ENCODE data around the gene ZNF157.

DNA sequence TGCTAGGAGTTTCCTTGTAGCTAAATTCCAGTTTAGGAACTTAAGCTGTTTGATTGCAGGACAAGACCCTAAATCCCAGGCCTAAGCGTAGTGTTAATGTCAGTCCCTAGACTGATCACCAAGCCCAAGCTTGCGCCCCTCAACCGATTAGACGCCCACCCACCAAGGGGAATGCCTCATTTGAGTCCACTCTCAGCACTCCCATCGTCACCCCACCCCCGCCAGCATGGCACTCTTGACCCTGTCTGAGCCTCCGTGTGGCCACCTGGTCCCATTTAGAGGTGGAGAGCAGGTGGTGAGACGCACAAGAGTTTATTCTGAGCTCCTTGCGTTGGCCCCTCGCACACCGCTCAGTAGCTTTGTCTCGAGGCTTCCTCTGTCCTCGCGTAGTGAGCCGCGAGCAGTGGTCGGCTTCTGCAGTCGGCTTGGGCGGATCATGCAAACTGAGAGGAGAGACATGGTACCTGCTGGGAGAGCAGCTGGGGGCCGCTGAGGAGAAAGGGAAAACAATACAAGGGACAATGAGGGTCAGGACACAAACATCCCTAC, 48.5 kb upstream of the ZNF157 start:
- no peak for TF ChIP-seq POLR2A (IDR thresholded peaks at IDR 0.05)
- TF ChIP-seq, protein P1, sequence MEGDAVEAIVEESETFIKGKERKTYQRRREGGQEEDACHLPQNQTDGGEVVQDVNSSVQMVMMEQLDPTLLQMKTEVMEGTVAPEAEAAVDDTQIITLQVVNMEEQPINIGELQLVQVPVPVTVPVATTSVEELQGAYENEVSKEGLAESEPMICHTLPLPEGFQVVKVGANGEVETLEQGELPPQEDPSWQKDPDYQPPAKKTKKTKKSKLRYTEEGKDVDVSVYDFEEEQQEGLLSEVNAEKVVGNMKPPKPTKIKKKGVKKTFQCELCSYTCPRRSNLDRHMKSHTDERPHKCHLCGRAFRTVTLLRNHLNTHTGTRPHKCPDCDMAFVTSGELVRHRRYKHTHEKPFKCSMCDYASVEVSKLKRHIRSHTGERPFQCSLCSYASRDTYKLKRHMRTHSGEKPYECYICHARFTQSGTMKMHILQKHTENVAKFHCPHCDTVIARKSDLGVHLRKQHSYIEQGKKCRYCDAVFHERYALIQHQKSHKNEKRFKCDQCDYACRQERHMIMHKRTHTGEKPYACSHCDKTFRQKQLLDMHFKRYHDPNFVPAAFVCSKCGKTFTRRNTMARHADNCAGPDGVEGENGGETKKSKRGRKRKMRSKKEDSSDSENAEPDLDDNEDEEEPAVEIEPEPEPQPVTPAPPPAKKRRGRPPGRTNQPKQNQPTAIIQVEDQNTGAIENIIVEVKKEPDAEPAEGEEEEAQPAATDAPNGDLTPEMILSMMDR (IDR thresholded peaks at IDR 0.05) = no peak
